ENCODE measurements around the gene BASP1.

BASP1 gene

GRCh38 chr5:17302604-17303003, 85.2 kb downstream of the BASP1 start:
- TF ChIP-seq FEZF1 (tag by site-specific recombination; IDR thresholded peaks at IDR 0.05) (no peak), ZNF529 (tag by site-specific recombination; IDR thresholded peaks at IDR 0.05; ENCODE audit: insufficient replicate concordance) (no peak), YY1 (tag by site-specific recombination; IDR thresholded peaks at IDR 0.05) (no peak), TRIM28 (IDR thresholded peaks at IDR 0.05; ENCODE audit: borderline replicate concordance, low read length) (0 out of 2 replicates have a peak, but pooled peaks have one; percentile 20), WT1 (tag by site-specific recombination; IDR thresholded peaks at IDR 0.05) (peak; percentile 76), ZNF777 (tag by site-specific recombination; IDR thresholded peaks at IDR 0.05; ENCODE audit: borderline replicate concordance) (no peak), ZNF561 (tag by site-specific recombination; IDR thresholded peaks at IDR 0.05; ENCODE audit: borderline replicate concordance) (0 out of 2 replicates have a peak, but pooled peaks have one; percentile 64), KLF17 (tag by site-specific recombination; IDR thresholded peaks at IDR 0.05) (0 out of 2 replicates have a peak, but pooled peaks have one; percentile 38), ZNF169 (tag by site-specific recombination; IDR thresholded peaks at IDR 0.05) (no peak), KLF1 (tag by site-specific recombination; IDR thresholded peaks at IDR 0.05) (peak; percentile 45), MEIS1 (CRISPR knock-in tag; IDR thresholded peaks at IDR 0.05; ENCODE audit: borderline replicate concordance) (no peak), ZNF132 (tag by site-specific recombination; IDR thresholded peaks at IDR 0.05; ENCODE audit: borderline replicate concordance) (no peak), GLIS1 (tag by site-specific recombination; IDR thresholded peaks at IDR 0.05) (peak; percentile 66), OVOL3 (tag by site-specific recombination; IDR thresholded peaks at IDR 0.05) (no peak), ZNF521 (tag by site-specific recombination; IDR thresholded peaks at IDR 0.05) (no peak), ZNF341 (tag by site-specific recombination; IDR thresholded peaks at IDR 0.05; ENCODE audit: low read depth) (peak; percentile 81), ZNF18 (tag by site-specific recombination; IDR thresholded peaks at IDR 0.05) (0 out of 2 replicates have a peak, but pooled peaks have one; percentile 28), ZNF239 (tag by site-specific recombination; IDR thresholded peaks at IDR 0.05) (no peak), ZBTB10 (tag by site-specific recombination; IDR thresholded peaks at IDR 0.05) (no peak), ELK4 (IDR thresholded peaks at IDR 0.05; ENCODE audit: borderline replicate concordance, low read depth, low read length) (no peak), IKZF3 (tag by site-specific recombination; IDR thresholded peaks at IDR 0.05) (0 out of 2 replicates have a peak, but pooled peaks have one; percentile 27), KLF8 (tag by site-specific recombination; IDR thresholded peaks at IDR 0.05) (no peak), ZNF473 (tag by site-specific recombination; IDR thresholded peaks at IDR 0.05) (no peak), ZBTB11 (tag by site-specific recombination; conservative IDR thresholded peaks at IDR 0.05; ENCODE audit: low read depth) (no peak), ZNF600 (tag by site-specific recombination; IDR thresholded peaks at IDR 0.05) (peak; percentile 60; the same call in 1 of the 2 replicates)

More at GRCh38 chr5:17302604-17303003, 85.2 kb downstream of the BASP1 start:
- Histone ChIP-seq H3K36me3 (ENCODE audit: control insufficient read depth in 2 of 2, insufficient read depth in 1 of 2, low read length in 2 of 2) (no peaks in the 10 kb centered on the region), H3K9me3 (ENCODE audit: control insufficient read depth, insufficient read depth, low read depth, low read length) (no peaks in the 10 kb centered on the region), H3K4me3 (ENCODE audit: low read depth, low read length) (no peak overlapping the region), H3K27ac (ENCODE audit: extremely low read depth, low read depth, low read length) (peak overlapping the region; percentile 38; the same call in 1 of the 2 replicates), H3K4me1 (ENCODE audit: control insufficient read depth, insufficient read depth, low read length) (peaks cover 32% of the 10 kb centered on the region)
- ChIA-PET CTCF (interaction anchor here (0.5 kb wide), 1 partner anchor 18 kb away, joined by 3 read pairs; no protein-coding TSS in a partner anchor), POLR2A (no interaction called here)

Data from HEK293 (cell line).